SK-N-MC (cell line): Measurements from ENCODE around the gene TNNI3.

Experiments used
- EZH2 ChIP-seq: fragments of 200-600 bp; sonication (generic); IDR thresholded peaks from one replicate; pipeline ENCODE4 v1.6.1; 2017; ENCODE audit warnings: antibody characterized with exemption
- POLR2AphosphoS5 ChIP-seq: IDR thresholded peaks from 2 replicates; pipeline ENCODE4 v1.6.1; 2012; ENCODE audit warnings: mild to moderate bottlenecking, low read depth, low read length, borderline replicate concordance

DNA sequence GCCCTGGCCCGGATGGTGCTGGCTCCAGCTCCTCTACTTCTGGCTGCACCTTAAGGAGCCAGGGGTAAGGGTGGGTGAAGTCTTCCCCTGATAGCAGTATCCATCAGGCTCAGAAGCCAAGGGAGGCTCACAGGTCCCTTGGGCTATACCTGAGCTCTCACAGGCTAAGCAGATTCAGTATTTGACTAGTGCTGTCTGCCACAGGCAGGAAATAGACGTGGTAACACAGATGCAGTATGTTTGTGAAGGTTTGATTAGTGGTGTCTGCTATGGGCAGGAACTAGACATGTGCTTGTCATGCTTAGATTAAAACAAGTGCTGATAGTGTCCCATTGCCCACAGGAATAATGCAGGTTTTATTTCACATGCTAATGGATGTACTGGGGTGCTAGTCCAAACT lies 18.5 kb upstream of the TNNI3 start:
- no peak for TF ChIP-seq EZH2
- TF ChIP-seq POLR2AphosphoS5, result no peak
